ENCODE data around the gene PRXL2C.
"Not testable (repeated sequence)": the region's sequence is repeated elsewhere in the genome, so short reads cannot be mapped to it uniquely, and the experiment has no call there.

Gene PRXL2C, protein sequence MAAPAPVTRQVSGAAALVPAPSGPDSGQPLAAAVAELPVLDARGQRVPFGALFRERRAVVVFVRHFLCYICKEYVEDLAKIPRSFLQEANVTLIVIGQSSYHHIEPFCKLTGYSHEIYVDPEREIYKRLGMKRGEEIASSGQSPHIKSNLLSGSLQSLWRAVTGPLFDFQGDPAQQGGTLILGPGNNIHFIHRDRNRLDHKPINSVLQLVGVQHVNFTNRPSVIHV

DNA sequence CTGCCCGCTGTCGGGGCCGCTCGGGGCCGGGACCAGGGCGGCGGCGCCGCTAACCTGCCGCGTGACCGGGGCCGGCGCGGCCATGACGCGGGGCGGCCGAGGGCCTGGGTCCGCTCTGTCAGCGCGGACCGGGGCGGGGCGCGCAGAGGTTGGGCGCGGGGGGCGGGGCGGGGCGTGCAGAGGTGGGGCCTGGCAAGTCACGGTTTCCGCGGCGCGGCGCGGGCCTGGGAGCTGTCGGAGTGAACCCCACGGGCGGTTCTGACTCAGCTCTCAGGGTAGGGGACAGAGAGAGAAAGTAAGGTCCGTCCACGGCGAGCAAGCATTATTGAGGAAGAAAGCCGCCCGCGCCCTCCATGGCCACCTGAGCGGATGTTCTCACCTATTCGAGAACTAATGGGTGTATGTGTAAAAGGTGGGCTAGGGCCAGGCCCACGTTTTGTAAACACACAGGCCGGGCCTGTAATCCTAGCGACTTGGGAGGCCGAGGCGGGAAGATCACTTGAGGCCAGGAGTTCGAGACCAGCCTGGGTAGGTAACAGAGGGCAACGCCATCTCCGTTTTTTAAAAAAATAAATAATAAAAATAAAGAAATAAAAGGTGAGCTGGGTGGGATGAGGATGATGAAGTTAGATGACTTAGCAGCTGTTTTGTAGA is at the start of gene PRXL2C:
PRXL2C (minus strand) TSS at position 120 of the 654 bp plus-strand sequence; CDS start at position 84, 36 bp downstream.
- peak; percentile 77 for DNase-seq (ENCODE audit: low read depth)

DNA sequence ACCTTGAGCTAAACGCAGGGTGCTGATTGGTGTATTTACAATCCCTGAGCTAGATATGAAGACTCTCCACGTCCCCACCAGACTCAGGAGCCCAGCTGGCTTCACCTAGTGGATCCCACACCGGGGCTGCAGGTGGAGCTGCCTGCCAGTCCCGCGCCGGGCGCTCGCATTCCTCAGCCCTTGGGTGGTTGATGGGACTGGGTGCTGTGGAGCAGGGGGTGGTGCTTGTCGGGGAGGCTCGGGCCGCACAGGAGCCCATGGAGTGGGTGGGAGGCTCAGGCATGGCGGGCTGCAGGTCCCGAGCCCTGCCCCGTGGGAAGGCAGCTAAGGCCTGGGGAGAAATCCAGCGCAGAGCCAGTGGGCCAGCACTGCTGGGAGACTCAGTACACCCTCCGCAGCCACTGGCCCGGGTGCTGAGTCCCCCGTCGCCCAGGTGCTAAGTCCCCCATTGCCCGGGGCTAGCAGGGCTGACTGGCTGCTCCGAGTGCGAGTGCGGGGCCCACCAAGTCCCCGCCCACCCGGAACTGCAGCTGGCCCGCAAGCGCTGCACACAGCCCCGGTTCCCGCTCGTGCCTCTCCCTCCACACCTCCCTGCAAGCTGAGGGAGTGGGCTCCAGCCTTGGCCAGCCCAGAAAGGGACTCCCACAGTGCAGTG is 45.7 kb upstream of the PRXL2C start:
- not testable (repeated sequence) for DNase-seq (ENCODE audit: low read depth)

DNA sequence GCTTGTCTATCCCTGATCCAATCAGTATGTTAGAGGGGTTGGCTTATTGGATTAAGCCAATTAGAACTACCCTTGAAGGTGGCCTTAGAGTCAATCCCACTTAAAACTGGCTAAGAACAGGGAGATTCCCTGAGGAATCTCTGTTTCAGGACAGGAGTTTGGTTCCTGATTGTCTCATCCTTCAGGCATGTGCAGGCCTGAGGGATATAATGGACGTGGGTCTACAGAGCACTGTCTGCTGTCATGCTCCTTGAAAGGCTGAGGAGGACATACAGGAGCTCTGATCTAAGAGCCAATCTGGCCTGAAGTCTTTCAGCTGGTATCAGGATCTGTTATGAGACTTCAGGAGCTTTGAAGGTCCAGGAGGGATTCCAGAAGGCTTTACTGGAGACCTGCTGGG is 36.2 kb upstream of the PRXL2C start:
- DNase-seq (ENCODE audit: low read depth), result no peak

DNA sequence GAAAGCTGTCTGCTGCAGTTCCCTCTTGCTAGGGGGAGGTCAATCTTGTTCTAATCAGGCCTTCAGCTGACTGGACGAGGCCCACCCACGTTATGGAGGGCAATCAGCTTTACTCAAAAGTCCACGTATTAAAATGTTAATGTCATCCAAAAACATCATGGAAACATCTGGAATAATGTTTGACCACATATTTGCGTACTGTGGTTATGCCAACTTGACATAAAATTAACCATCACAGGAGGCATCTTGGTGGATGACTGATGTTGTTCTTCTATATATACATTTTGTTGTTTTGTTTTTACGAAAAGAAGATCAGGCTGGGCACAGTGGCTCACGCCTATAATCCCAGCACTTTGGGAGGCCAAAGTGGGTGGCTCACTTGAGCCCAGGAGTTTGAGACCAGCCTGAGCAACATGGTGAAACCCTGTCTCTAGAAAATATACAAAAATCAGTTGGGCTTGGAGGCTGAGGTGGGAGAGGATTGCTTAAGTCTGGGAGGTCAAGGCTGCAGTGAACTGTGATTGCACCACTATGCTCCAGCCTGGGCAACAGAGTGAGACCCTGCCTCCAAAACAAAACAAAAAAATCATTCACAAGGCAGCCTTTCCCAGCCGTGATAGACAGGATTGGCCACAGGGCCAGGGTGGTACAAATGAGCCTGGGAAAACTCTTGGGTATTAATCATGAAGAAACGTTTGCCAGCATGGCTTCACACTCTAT is 33.8 kb upstream of the PRXL2C start:
- DNase-seq (ENCODE audit: low read depth), result no peak

DNA sequence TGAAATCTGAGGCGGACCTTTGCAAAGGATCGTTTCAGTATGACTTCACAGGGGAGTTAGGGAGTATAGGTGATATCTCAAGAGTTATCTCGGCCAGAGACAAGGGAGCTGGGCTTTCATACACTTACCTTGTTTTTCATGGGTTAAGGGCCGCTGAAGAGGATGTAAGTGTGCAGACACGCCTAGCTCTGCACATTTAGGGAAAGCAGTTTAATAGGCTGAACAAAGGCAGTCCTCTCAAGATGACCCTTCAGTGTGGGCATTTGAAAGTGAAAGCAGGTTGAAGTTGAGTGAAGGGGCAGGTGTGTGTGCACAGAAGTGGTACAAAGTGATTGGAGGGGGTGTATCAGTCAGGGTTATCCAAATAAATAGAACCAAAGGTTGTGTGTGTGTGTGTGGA is 33.1 kb upstream of the PRXL2C start:
- DNase-seq (ENCODE audit: low read depth), result no peak

DNA sequence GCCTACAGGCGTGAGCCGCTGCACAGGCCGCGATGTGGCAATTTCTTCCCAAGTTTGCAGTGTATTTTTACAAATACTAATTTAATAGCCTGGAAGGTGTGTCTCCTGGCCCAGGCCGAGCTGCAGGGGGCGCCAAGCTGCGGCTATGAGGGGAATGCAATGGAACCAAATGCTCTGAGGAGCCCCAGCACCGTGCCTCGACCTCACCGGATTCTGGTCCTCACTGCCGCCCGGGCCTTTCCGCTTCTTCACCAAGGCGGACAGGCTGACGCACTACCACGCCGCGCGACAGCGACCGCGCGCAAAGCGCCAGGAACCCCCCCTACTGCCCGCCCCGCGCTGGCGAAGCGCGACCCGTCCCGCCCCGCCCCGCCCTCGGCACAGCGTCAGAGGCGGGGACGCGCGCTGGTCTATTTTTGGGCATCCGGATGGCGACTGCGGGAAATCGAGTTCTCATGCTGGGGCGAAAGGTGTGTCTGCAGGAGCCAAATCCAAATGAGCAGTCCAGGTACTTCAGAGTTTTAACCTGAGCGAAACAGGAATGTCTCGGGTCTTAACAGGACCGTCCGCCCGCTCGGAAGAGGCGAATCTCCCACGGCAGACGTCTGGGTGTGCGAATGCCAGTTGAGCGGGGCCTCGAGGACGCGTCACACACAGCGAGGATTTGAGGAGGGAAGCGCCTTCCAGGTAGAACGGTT is 31.7 kb upstream of the PRXL2C start:
- DNase-seq (ENCODE audit: low read depth), result peak; percentile 49

DNA sequence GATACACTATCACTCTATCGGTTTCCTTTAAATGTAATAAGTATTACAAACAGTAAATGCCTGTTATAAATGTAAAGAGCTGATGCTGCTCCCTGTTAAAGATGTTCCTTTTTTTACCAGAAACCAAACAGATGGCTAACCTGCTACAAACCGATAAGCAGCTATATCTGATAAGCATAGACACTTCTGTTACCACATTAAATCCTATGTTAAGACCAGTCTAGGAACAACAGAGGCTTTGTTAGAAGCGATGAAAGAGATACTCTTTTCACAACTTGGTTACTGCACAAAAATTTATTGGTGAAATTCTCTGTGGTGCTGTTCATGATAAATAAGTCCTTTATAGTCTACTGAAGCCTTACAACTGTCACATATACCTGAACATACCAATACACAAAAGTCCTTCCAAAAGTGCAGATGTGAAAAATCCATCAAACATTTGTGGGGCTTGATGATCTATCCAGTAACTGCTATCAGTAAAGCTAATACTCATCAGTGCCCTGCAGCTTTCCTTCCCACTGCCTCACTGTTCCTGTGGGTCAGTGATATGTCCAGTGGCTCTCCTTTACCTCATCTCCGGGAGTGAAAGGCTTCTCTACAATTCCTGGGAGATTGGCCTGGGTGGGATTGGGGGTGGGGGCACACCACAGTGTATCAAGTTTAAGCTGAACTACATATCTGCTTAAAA is 25.8 kb upstream of the PRXL2C start:
- no peak for DNase-seq (ENCODE audit: low read depth)

DNA sequence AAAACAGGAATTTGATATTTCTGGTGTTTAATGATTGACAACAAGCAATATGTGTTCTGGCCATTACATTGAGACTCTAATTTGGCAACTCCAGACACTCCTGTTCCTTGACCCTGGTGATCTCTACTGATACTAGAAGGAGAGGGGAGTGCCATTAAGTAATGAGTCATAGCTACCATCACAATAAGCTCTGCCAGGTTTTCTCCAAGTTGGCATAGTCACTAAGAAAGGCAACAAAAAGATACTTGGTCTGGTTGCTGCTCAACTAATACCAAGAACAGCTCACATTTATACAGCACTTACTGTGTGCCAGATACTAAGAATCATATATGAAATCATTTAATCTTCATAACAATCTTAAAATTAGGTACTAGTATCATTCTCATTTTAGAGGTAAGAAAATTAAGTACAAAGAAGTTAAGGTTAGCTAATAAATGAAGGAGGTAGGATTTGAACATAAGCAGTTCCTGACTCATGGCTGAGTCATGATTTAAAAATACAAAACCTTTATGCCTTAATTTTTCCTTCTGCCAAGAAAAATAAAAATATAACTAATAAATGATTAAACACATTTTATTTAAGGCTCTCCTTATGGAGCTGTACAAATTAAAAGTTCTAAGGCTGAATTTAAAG is 19.9 kb upstream of the PRXL2C start:
- no peak for DNase-seq (ENCODE audit: low read depth)

DNA sequence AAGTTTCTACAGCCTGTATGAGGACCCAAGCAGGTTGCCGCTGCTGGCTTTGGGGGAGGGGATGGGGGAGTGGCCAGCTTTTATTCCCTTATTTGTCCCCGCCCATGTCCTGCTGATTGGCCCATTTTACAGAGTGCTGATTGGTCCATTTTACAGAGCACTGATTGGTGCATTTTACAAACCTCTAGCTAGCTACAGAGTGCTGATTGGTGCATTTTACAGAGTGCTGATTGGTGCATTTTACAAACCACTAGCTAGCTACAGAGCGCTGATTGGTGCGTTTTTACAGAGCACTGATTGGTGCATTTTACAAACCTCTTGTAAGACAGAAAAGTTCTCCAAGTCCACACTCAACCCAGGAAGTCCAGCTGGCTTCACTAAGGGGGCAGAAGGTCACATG is 18.7 kb upstream of the PRXL2C start:
- DNase-seq (ENCODE audit: low read depth), result not testable (repeated sequence)

DNA sequence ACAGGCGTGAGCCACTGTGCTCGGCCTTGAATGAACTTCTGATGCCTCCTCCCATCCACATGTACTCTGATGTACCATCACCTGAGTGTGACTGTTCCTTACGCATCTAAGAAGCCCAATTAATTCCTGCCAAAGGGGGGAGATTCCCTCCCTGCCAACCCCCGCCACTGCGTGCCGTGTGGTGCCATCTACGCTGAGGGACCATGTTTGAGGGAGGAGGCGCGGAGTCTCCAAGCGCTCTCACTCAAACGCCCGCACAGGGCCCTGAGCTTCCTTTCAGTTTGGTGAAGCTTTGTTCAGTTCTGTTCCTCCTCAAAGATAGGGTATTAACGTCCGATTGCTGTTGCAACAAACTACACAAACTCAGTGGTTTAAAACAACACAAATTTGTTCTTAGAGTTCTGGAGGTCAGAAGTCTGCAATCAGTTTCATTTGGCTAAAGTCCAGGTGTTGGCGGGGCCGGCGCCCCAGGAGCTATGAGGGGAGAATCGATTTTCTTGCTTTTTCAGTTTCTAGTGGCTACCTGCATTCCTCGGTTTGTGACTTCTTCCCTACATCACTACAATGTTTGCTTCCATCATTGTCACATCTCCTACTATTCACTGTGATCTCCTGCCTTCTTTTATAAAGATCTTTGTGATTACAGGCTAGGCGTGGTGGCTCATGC is 13.9 kb upstream of the PRXL2C start:
- no peak for DNase-seq (ENCODE audit: low read depth)

DNA sequence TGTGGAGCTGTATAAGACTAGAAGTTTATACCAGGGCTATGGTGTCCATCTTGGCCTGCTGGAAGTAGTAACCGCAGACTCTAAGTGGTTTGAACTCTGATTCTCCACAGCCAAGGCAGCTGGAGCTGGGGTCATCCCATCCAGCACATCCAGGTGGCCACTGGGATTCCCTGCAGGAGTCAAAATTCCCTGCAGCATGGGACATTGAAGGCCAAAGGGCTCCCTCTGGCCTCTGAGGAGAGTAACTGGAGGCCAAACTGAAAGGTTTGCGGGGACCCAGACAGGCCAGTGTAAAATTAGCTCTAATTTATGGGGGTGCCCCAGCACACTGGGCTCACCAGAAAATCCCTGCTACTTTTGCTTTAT is 12.2 kb upstream of the PRXL2C start:
- no peak for DNase-seq (ENCODE audit: low read depth)

DNA sequence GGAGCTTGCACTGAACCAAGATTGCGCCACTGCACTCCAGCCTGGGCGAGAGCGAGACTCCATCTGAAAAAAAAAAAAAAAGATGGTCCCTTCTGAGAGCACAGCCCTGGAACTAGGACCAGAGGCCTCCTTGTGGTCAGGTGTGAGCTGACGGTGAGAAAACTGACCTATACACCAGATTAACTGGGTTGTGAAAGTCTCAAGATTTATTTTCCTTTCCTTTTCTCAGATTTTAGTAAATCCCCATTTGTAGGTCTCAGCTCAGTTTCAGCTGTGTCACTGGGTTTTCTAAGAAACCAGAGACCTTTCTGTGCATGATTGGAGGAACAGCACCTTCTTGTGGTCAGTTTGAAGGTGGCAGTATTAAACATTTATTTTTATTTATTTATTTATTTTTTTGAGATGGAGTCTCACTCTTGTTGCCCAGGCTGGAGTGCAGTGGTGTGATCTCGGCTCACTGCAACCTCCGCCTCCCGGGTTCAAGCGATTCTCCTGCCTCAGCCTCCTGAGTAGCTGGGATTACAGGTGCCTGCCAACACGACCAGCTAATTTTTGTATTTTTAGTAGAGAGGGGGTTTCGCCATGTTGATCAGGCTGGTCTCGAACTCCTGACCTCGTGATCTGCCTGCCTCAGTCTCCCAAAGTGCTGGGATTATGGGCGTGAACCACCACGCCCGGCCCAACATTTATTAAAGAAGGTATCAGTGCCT is 11.7 kb upstream of the PRXL2C start:
- DNase-seq (ENCODE audit: low read depth), result not testable (repeated sequence)

DNA sequence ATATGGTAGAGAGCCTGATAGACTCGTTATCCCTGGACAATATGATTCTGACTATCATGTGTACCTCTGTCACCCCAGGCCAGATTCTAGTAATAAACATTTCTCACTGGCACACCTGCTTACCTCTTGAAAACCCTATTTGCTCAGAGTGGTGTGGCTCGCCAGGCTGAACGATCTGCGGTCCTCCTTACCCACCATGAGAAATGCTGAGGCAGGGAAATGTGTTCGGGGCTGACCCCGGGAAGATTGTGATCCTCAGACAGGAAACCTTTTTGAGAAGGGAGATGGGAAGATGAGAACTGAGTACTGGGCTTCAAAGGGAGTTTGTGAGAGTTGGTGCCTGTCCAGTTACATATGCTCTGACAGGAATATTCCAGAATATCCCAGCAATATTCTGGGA is 10.7 kb upstream of the PRXL2C start:
- no peak for DNase-seq (ENCODE audit: low read depth)

DNA sequence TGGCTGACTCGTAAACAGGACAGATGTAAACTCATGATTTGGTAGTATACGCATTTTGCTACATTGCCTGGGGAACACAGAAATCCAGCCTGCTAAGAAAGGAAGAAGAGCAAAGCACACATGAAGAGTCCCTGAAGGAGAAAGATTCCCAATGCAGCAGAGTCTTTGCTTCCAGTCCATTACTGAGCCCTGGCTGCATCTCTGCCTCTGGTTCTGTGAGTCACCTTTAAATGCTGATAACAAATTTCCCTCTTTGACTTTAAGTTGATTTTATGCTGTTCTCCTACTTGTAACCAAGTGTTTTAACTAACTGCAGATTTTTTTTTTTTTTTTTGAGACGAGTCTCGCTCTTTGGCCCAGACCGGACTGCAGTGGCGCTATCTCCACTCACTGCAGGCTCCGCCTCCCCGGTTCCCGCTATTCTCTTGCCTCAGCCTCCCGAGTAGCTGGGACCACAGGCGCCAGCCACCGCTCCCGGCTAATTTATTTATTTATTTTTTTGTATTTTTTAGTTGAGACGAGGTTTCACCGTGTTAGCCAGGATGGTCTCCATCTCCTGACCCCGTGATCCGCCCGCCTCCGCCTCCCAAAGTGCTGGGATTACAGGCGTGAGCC is 8.5 kb upstream of the PRXL2C start:
- DNase-seq (ENCODE audit: low read depth), result no peak

DNA sequence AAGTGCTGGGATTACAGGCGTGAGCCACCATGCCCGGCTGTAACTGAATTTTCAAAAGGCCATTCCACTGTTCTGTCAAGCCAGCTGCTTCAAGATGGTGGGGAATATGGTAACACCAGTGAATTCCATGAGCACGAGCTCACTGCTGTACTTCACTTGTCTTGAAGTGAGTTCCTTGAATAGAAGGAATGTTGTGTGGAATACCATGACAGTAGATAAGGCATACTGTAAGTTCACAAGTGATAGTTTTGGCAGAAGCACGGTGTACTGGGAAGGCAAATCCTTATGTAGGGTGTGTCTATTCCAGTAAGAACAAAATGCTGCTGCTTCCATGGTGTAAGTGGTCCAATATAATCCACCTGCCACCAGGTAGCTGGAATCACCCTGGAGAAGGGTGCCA is 6.6 kb upstream of the PRXL2C start:
- no peak for DNase-seq (ENCODE audit: low read depth)

DNA sequence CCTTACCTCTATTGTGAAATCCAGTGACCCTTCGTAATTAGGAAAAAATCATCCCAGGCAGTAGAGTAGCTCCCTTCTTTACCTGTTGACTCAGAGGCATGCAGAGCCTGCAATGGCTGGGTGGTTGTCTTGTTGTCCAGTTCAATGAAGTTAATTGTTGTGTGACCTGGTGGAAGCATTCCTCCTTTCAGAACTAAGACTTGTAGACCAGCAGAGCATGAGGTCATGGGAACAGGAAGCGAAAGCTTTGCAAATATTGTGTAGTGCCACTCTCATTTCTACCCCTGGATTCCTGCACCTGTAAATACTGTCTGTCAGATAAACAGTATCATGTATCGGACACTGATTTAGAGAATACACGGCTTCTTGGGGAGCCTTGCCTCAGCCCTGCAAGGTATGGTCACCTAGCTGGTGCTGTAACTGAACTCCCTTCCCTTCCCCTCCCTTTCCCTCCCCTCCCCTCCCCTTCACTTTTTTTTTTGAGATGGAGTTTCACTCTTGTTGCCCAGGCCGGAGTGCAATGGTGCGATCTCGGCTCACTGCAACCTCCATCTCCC is 5.7 kb upstream of the PRXL2C start:
- DNase-seq (ENCODE audit: low read depth), result no peak

DNA sequence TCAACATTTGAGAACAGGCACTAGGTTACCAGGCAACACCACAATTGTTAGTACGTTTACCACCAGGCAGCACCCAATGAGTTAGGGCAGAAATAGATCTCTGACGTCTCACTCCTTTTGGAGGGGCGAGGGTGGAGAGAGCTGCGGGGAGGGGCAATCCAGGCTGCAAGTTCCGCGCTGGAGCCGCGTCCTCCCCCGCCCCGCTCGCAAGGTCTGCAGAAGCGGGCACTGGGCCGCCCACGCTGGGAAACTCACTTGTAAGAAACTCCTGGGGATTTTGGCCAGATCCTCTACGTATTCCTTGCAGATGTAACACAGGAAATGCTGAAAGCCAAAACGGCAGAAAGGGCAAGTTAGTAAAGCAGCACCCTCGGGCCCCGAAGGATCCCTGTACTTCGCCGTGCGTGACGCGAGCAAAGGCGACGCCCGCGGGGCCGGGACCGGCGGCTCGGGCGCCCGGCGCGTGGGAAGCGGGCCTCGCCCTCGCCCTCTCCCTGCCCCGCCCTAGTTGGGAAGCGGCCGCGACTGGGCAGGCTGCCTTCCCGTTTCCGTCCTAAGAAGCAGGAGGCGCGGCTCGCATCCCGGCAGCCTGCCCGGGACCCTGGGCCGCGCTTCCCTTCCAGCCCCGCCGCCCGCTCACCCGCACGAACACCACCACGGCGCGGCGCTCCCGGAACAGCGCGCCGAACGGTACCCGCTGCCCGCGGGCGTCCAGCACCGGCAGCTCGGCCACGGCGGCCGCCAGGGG is 493 bp downstream of the PRXL2C start:
- peak; percentile 58 for DNase-seq (ENCODE audit: low read depth)

DNA sequence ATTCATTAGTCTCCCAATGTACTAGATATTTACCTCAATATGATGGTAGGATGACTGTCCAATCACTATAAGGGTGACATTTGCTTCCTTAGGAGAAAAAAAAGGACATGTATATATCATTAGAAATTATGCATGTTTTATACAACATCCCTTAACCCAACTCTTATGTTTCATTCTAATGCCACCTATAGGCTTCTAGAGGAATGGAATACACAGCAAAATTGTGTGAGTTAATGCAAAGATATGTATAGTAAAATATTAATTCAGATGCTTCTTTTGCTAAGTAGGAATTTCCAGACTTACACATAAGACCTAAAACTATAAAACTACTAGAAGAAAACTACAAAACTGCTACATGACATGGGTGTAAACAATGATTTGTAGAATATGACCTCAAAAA is 3.5 kb downstream of the PRXL2C start:
- DNase-seq (ENCODE audit: low read depth), result no peak
